Measurements from ENCODE around the gene ARHGEF37.

The ARHGEF37 gene

DNA sequence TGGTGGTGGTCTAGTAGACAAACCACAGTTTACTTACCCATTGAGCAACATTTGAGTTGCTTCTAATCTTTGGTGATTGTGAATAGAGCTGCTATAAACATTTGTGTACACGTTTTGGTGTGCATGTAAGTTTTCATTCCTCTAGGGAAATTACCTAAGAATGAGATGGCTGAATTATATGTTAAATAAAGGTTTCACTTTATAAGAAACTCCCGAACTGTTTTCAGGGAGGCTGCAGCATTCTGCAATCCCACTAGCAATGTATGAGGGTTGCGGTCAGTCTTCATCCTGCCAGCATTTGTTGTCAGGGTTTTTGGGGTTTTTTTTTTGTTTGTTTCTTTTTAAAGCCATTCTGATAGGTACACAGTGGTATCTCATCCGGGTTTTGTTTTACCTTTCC is 103.1 kb downstream of the ARHGEF37 start:
- no peak overlapping the region for H3K4me3 ChIP-seq (ENCODE audit: low read length)
- no peak for DNase-seq (ENCODE audit: low read depth, low spot score)
